Endothelial cell of umbilical vein (primary cell): ENCODE data around the gene CDH20. TPM values are rescaled to one million over a fixed set of nuclear protein-coding genes. Genes with fewer than 3 reads are reported as not detected.

Experiments
- BruUV-seq: library from RNA; stranded (reverse); fragments of 400-500 nt; replicated peaks from 2 replicates; lab custom pipeline; 2021; lab: Mats Ljungman, UMichigan
- CTCF ChIA-PET: fragments of 300-600, 350-600 bp; sonication (Branson Sonifier 250); formaldehyde crosslinking; loops from one replicate; lab custom pipeline; 2021; ENCODE audit warnings: antibody characterized with exemption, inconsistent platforms; lab: Charles Lee
- POLR2A ChIA-PET: fragments of 300-600, 350-600 bp; sonication (Branson Sonifier 250); formaldehyde crosslinking; loops from one replicate; lab custom pipeline; 2021; ENCODE audit warnings: antibody characterized with exemption, inconsistent platforms; lab: Charles Lee
- DNase-seq: peaks from one replicate; pipeline ENCODE4 v3.0.0-alpha.2; 2011; ENCODE audit warnings: low read depth, low spot score
- FAIRE-seq: peaks from 2 replicates; lab custom pipeline; 2011; peaks lifted over from hg19 to GRCh38; lab: Jason Lieb, UNC
- H2AFZ ChIP-seq: 2 replicates; pipeline ENCODE4 v1.6.0; 2012; ENCODE audit warnings: low read depth, low read length, control low read depth, inconsistent platforms
- H3K27ac ChIP-seq: 2 replicates; pipeline ENCODE4 v1.5.1; 2011; ENCODE audit warnings: low read depth, mild to moderate bottlenecking, control low read depth, low read length, moderate library complexity; ENCODE audit not compliant: insufficient read depth
- H3K27me3 ChIP-seq, 2 experiments: 2 replicates each; pipeline versions ENCODE4 v1.6.0 to v1.6.1; 2011; ENCODE audit warnings: low read length in 2 of 2, mixed read lengths in 1 of 2; ENCODE audit not compliant: control insufficient read depth in 2 of 2, insufficient read depth in 2 of 2
- H3K36me3 ChIP-seq, 2 experiments: 2 replicates in 1 of 2; 3 replicates in 1 of 2; pipeline ENCODE4 v1.5.1; 2011; ENCODE audit warnings: low read length in 2 of 2, mild to moderate bottlenecking in 1 of 2, moderate library complexity in 1 of 2; ENCODE audit not compliant: control insufficient read depth in 2 of 2, insufficient read depth in 2 of 2; ENCODE audit errors: extremely low read depth in 1 of 2
- H3K4me1 ChIP-seq: 3 replicates; pipeline ENCODE4 v1.5.1; 2011; ENCODE audit warnings: mild to moderate bottlenecking, low read length; ENCODE audit not compliant: control insufficient read depth, insufficient read depth; ENCODE audit errors: extremely low read depth
- H3K4me2 ChIP-seq: 2 replicates; pipeline ENCODE4 v1.6.1; 2011; ENCODE audit warnings: low read length, control low read depth, mixed read lengths; ENCODE audit not compliant: insufficient read depth
- H3K4me3 ChIP-seq, 3 experiments: fragments of 200-600 bp in 1 of 3; sonication (generic), shearing (Covaris generic) in 1 of 3; replicated peaks in 1 of 3; 2 replicates each; pipeline ENCODE4 v1.5.1; 2011 to 2016; ENCODE audit warnings: control low read depth in 3 of 3, low read length in 3 of 3, mild to moderate bottlenecking in 2 of 3, inconsistent platforms in 1 of 3, low read depth in 1 of 3, moderate library complexity in 1 of 3; ENCODE audit not compliant: insufficient read depth in 1 of 3
- H3K79me2 ChIP-seq: 2 replicates; pipeline ENCODE4 v1.6.0; 2012; ENCODE audit warnings: low read length, inconsistent platforms; ENCODE audit not compliant: control insufficient read depth, insufficient read depth
- H3K9ac ChIP-seq: replicated peaks from 2 replicates; pipeline ENCODE3; 2011; ENCODE audit warnings: low read length, control low read depth; ENCODE audit not compliant: insufficient read depth; ENCODE audit errors: extremely low read depth
- H3K9me1 ChIP-seq: replicated peaks from 3 replicates; pipeline ENCODE4 v1.6.0; 2011; ENCODE audit warnings: mild to moderate bottlenecking, low read length; ENCODE audit not compliant: control insufficient read depth, insufficient read depth; ENCODE audit errors: extremely low read depth
- H3K9me3 ChIP-seq: replicated peaks from 2 replicates; pipeline ENCODE4 v1.5.1; 2012; ENCODE audit warnings: low read length, inconsistent platforms; ENCODE audit not compliant: control insufficient read depth, insufficient read depth
- H4K20me1 ChIP-seq: replicated peaks from 2 replicates; pipeline ENCODE3; 2011; ENCODE audit warnings: mild to moderate bottlenecking, low read length; ENCODE audit not compliant: control insufficient read depth, insufficient read depth; ENCODE audit errors: extremely low read depth
- CTCF ChIP-seq, 2 donors: IDR thresholded peaks; 1 replicate in 1 of 2; 2 replicates in 1 of 2; pipeline ENCODE4 v1.5.1; 2011; ENCODE audit warnings: low read length in 2 of 2, mild to moderate bottlenecking in 2 of 2, moderate library complexity in 2 of 2, control low read depth in 1 of 2, inconsistent platforms in 1 of 2, low read depth in 1 of 2; ENCODE audit not compliant: insufficient read depth in 1 of 2; ENCODE audit errors: extremely low read depth in 1 of 2
- EZH2 ChIP-seq: IDR thresholded peaks from 2 replicates; pipeline ENCODE4 v1.6.1; 2012; ENCODE audit warnings: borderline replicate concordance, low read depth, mild to moderate bottlenecking, moderate library complexity, low read length, inconsistent platforms; ENCODE audit not compliant: severe bottlenecking
- FOS ChIP-seq: IDR thresholded peaks from 2 replicates; pipeline ENCODE4 v1.6.1; 2011; ENCODE audit warnings: mild to moderate bottlenecking, low read length, moderate library complexity, borderline replicate concordance; ENCODE audit not compliant: insufficient read depth
- GATA2 ChIP-seq: IDR thresholded peaks from 2 replicates; pipeline ENCODE4 v1.7.0; 2011; ENCODE audit warnings: low read depth, mild to moderate bottlenecking, moderate library complexity, mixed read lengths, low read length; ENCODE audit not compliant: insufficient read length, insufficient read depth
- JUN ChIP-seq: IDR thresholded peaks from 2 replicates; pipeline ENCODE4 v1.6.1; 2011; ENCODE audit warnings: borderline replicate concordance, low read depth; ENCODE audit not compliant: insufficient read length, insufficient read depth
- MYC ChIP-seq: IDR thresholded peaks from one replicate; pipeline ENCODE4 v1.6.1; 2011; ENCODE audit warnings: mild to moderate bottlenecking, low read depth, low read length
- POLR2A ChIP-seq: IDR thresholded peaks from 2 replicates; pipeline ENCODE4 v1.6.1; 2012; ENCODE audit warnings: low read depth, mild to moderate bottlenecking, control low read depth, low read length
- POLR2AphosphoS5 ChIP-seq: IDR thresholded peaks from 2 replicates; pipeline ENCODE4 v1.6.1; 2012; ENCODE audit warnings: low read depth, mild to moderate bottlenecking, control low read depth, low read length, moderate library complexity; ENCODE audit not compliant: insufficient read depth
- dilution Hi-C: fragments of 300-500 bp; cut with MboI; formaldehyde crosslinking; loops from one replicate; pipeline ENCODE4 v1.15.0; 2019; ENCODE audit warnings: low sequenced_read_pairs; ENCODE audit not compliant: extremely low pct_ligation_motif_present
- intact Hi-C: fragments of 100-400 bp; cut with micrococcal nuclease; formaldehyde crosslinking; loops from one replicate; pipeline ENCODE4 v1.10.0; 2022
- polyA plus RNA-seq, 4 experiments: library from polyadenylated mRNA; depleted of rRNA in 3 of 4; stranded (reverse) in 3 of 4; unstranded in 1 of 4; fragments of >200 nt; gene quantifications; 2 replicates each; pipeline versions ENCODE4 v1.2.1 to v1.2.3, GENCODE V29; 2011 to 2012; ENCODE audit warnings: missing spikeins in 1 of 4
- total RNA-seq: library from RNA; stranded (reverse); gene quantifications from 2 replicates; pipeline ENCODE4 v1.2.3, GENCODE V29; 2021
- TF ChIP-seq, protein P1 (sequence below): IDR thresholded peaks from 2 replicates; pipeline ENCODE4 v1.6.1; 2011; ENCODE audit not compliant: insufficient read depth, insufficient read length

CDH20 gene
- total and polyA plus RNA-seq, 2 donors (not counting 3 experiments of a cell fraction or from before 2014, with no cell fraction given): not detected

- ChIA-PET CTCF (interaction anchor here (2.3 kb wide), 1 partner anchor 477 kb away, joined by 7 read pairs; no protein-coding TSS in a partner anchor), POLR2A (no interaction called here)
- dilution Hi-C loops: no loop called here
- no peak overlapping the region for H2AFZ ChIP-seq
- H3K27me3 ChIP-seq: peaks cover 0 to 3% of the 10 kb centered on the region in 2 experiments
- H3K9me3 ChIP-seq: no peaks in the 10 kb centered on the region
- DNase-seq: no peak
- H3K79me2 ChIP-seq: no peaks in the 10 kb centered on the region
- H3K9me1 ChIP-seq: no peaks in the 10 kb centered on the region
- no peak for FAIRE-seq
- TF ChIP-seq, protein P1, sequence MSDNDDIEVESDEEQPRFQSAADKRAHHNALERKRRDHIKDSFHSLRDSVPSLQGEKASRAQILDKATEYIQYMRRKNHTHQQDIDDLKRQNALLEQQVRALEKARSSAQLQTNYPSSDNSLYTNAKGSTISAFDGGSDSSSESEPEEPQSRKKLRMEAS: no peak
- no peak for TF ChIP-seq MYC
- no peak for TF ChIP-seq POLR2A
- TF ChIP-seq GATA2: no peak
- TF ChIP-seq JUN: no peak
- no peak for TF ChIP-seq EZH2
- no peak for TF ChIP-seq FOS
- no peak for TF ChIP-seq POLR2AphosphoS5
- TF ChIP-seq CTCF (IDR thresholded peaks at IDR 0.05; ENCODE audit: extremely low read depth in 1 of 2, insufficient read depth in 1 of 2, low read depth in 1 of 2, low read length in 2 of 2): no peak
- BruUV-seq: no TSS peak
- no peak overlapping the region for H3K27ac ChIP-seq
- no peak overlapping the region for H3K9ac ChIP-seq
- no peak overlapping the region for H3K4me3 ChIP-seq
- no peak overlapping the region for H3K4me2 ChIP-seq
- intact Hi-C loops: no loop called here
- no peaks in the 10 kb centered on the region for H3K4me1 ChIP-seq
- H4K20me1 ChIP-seq: no peaks in the 10 kb centered on the region
- H3K36me3 ChIP-seq: no peaks in the 10 kb centered on the region
Observed at GRCh38 chr18:61285777-61286176, 47.5 kb upstream of the CDH20 start.
